Nephron progenitor cell (in vitro differentiated cells): ENCODE data around the gene SERF2.
"Not testable (repeated sequence)": the region's sequence is repeated elsewhere in the genome, so short reads cannot be mapped to it uniquely, and the experiment has no call there.

Experiments used
- DNase-seq: peaks from one replicate; pipeline ENCODE4 v3.0.0; 2021
- H3K27ac Mint-ChIP-seq: 2 replicates; pipeline ENCODE4 v1.8.0; 2021; ENCODE audit warnings: mild to moderate bottlenecking, moderate library complexity, mixed read lengths
- H3K27me3 Mint-ChIP-seq: 2 replicates; pipeline ENCODE4 v1.8.0; 2021; ENCODE audit warnings: mild to moderate bottlenecking, low read depth, mixed read lengths; ENCODE audit not compliant: poor library complexity
- H3K36me3 Mint-ChIP-seq: 2 replicates; pipeline ENCODE4 v1.8.0; 2021; ENCODE audit warnings: low read depth, mixed read lengths
- H3K4me1 Mint-ChIP-seq: 2 replicates; pipeline ENCODE4 v1.8.0; 2021; ENCODE audit warnings: mixed read lengths
- H3K4me3 Mint-ChIP-seq: 2 replicates; pipeline ENCODE4 v1.8.0; 2021; ENCODE audit warnings: mild to moderate bottlenecking, moderate library complexity, mixed read lengths
- H3K9me3 Mint-ChIP-seq: 2 replicates; pipeline ENCODE4 v1.8.0; 2021; ENCODE audit warnings: mild to moderate bottlenecking, moderate library complexity, mixed read lengths
- TF ChIP-seq, protein P1 (sequence below): fragments of 200-600 bp; sonication (generic); IDR thresholded peaks from 2 replicates; pipeline ENCODE4 v1.5.0; 2021; ENCODE audit warnings: antibody characterized with exemption

Gene SERF2

DNA sequence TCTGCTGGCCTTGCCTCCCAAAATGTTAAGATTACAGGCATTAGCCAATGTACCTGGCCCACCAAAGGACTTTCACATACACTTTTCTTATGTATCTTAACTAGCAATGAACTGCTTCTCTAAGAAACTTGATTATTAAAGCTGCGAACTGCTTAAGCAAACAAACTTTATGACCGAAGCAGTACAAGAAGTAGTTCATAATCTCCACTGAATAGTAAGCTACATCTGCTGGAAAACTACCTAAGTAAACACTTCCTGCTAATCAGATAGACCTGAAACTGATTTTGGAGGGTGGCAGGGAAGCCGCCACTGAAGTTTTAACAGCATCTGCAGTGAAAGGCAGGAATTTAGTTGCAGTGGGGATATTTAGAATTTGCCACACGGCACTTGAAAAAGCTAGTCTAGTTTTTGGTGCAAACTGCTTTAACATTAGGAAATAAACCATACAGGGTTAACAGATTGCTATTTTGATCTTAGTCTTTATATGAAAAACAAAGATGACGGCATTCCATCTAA, 16.4 kb downstream of the SERF2 start:
- TF ChIP-seq, protein P1, sequence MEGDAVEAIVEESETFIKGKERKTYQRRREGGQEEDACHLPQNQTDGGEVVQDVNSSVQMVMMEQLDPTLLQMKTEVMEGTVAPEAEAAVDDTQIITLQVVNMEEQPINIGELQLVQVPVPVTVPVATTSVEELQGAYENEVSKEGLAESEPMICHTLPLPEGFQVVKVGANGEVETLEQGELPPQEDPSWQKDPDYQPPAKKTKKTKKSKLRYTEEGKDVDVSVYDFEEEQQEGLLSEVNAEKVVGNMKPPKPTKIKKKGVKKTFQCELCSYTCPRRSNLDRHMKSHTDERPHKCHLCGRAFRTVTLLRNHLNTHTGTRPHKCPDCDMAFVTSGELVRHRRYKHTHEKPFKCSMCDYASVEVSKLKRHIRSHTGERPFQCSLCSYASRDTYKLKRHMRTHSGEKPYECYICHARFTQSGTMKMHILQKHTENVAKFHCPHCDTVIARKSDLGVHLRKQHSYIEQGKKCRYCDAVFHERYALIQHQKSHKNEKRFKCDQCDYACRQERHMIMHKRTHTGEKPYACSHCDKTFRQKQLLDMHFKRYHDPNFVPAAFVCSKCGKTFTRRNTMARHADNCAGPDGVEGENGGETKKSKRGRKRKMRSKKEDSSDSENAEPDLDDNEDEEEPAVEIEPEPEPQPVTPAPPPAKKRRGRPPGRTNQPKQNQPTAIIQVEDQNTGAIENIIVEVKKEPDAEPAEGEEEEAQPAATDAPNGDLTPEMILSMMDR: no peak
- no peak overlapping the region for H3K4me3 Mint-ChIP-seq
- H3K36me3 Mint-ChIP-seq: peaks cover 73% of the 10 kb centered on the region
- no peaks in the 10 kb centered on the region for H3K4me1 Mint-ChIP-seq
- H3K9me3 Mint-ChIP-seq: no peaks in the 10 kb centered on the region
- no peak overlapping the region for H3K27ac Mint-ChIP-seq
- DNase-seq: no peak
- H3K27me3 Mint-ChIP-seq: no peaks in the 10 kb centered on the region

DNA sequence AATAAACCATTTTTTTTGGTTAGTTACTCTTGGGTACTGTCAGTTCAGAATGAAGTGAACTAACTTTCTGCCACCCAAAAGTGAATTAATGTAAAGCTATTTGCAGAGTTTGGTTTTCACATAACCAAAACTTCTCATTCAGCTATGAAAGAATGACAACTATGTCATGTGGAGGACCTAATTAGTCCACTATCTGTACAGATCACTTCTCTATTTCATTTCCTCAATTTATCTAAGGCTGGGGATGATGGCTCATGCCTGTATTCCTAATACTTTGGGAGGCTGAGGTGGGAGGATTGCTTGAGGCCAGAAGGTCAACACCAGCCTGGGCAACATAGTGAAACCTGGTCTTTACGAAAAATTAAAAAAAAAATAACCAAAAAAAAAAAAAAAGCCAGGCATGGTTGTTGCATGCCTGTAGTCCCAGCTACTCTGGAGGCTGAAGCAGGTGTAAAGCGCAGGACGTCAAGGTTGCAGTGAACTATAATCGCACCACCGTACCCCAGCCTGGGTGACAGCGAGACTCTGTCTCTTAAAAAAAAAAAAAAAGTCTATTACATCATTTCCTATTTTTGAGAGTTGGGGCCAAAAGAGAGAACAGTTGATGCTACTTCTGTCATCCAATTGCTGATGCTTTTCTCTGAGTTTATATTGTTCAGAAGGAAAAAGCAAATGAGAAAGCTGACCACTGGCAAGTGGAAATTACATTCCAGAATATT, 17.0 kb downstream of the SERF2 start:
- Mint-ChIP-seq H3K4me1 (no peaks in the 10 kb centered on the region), H3K4me3 (no peak overlapping the region), H3K27me3 (no peaks in the 10 kb centered on the region), H3K36me3 (peaks cover 71% of the 10 kb centered on the region), H3K27ac (no peak overlapping the region), H3K9me3 (no peaks in the 10 kb centered on the region)
- TF ChIP-seq, protein P1: no peak
- DNase-seq: no peak

DNA sequence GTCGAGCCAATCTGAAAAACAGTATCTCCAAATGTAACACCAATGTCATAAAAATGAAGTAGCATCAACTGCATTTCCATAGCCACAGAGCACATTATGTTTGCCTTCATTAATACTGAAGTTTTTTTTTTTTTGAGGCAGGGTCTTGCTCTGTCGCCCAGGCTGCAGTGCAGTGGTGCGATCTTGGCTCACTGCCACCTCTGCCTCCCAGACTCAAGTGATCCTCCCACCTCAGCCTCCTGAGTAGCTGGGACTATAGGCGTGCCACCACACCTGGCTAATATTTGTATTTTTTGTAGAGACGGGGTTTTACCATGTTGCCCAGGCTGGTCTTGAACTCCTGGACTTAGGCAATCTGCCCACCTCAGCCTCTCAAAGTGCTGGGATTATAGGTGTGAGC, 22.9 kb downstream of the SERF2 start:
- not testable (repeated sequence) for H3K4me3 Mint-ChIP-seq, H3K9me3 Mint-ChIP-seq, H3K27ac Mint-ChIP-seq, H3K27me3 Mint-ChIP-seq, H3K4me1 Mint-ChIP-seq, DNase-seq
- H3K36me3 Mint-ChIP-seq: peaks cover 58% of the 10 kb centered on the region

DNA sequence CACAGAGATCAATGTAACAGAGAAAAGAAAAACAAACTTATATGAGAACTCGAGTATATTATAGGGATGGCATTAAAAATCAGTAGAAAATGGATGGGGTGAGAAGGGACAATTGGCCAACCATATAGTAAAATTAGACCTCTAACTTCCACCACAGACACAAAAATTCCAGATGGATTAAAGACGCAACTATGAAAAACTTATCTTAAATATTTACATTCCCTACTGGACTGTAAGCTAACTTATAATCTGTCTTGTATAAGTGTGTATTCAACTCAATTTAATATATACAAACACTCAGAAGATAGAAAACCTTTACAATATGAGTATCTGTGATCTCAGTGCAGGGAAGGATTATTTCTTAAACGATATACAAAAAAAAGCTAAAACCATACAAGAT, 29.4 kb downstream of the SERF2 start:
- peaks cover 14% of the 10 kb centered on the region for H3K4me1 Mint-ChIP-seq
- peak overlapping the region; percentile 35 for H3K4me3 Mint-ChIP-seq
- peaks cover 5% of the 10 kb centered on the region for H3K27me3 Mint-ChIP-seq
- peaks cover 46% of the 10 kb centered on the region for H3K36me3 Mint-ChIP-seq
- no peak for DNase-seq
- H3K9me3 Mint-ChIP-seq: peaks cover 20% of the 10 kb centered on the region
- TF ChIP-seq, protein P1: no peak
- H3K27ac Mint-ChIP-seq: no peak overlapping the region

DNA sequence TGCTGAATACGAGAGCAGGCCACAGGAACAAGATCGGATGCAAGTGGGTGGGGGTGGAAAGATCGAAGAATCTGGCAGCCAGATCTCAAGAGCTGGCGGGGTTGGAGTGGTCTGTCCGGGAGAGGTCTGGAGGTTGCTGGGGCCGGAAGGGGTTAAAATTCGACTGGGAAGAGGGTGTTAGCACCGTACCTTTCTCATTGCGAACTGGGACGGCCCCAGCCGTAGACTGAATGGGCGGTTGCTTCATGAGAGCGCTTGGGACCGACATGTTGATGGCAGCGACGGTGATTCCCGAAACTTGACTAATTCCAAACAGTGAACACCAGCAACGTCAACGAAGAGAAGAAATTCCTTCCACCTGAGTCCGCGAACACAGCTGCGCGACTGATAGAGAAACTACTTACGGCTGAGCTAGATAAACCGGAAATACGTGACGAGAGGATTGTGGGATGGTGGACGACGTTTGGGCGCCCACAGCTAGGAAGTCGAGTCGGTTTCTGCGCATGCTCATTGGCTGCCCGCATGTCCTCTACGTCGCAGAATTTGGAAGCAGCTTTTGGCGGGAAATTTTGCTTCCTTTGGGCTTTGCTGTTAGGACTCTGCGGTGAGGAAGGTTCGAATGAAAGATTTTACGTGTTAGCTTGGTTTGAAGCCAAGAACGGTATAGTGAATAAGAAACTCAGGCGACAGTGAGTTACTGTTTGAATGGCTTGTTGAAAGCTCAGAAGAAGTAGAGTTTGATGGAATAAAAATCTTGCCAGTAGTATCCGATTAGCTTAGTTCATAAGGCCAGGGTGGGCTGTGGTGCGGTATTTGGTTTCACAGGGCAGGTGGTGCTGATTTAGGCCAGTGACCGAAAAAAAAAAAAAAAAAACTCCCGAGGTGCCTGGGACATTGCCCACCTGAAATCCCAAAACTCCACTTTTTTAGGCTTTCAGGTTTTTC, 32.5 kb downstream of the SERF2 start, which contains the start of gene MFAP1:
TSS of gene MFAP1 (minus strand) at position 389 of the 945 bp plus-strand sequence. CDS start at position 268, 121 bp downstream.
- H3K4me1 Mint-ChIP-seq: peaks cover 34% of the 10 kb centered on the region
- TF ChIP-seq, protein P1: no peak

DNA sequence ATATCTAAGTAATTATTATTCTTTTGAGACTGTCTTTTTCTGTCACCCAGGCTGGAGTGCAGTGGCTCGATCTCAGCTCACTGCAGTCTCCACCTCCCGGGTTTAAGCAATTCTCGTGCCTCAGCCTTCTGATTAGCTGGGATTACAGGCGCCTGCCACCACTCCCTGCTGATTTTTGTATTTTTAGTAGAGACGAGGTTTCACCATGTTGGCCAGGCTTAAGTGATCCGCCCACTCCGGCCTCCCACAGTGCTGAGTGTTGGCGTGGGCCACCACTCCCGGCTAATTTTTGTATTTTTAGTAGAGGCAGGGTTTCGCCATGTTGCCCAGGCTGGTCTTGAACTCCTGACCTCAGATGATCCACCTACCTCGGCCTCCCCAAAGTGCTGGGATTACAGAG, 33.2 kb downstream of the SERF2 start:
- H3K27me3 Mint-ChIP-seq, DNase-seq, H3K27ac Mint-ChIP-seq: not testable (repeated sequence)
- Mint-ChIP-seq H3K9me3 (peaks cover 20% of the 10 kb centered on the region), H3K4me3 (peak overlapping the region; percentile 25), H3K36me3 (peaks cover 43% of the 10 kb centered on the region), H3K4me1 (peaks cover 34% of the 10 kb centered on the region)

More for the DNA sequence above, 32.5 kb downstream of the SERF2 start, which contains the start of gene MFAP1:
- Mint-ChIP-seq H3K9me3 (peaks cover 20% of the 10 kb centered on the region), H3K36me3 (peaks cover 43% of the 10 kb centered on the region), H3K4me3 (peak within 1 kb of the TSS; percentile 94), H3K27me3 (peaks cover 5% of the 10 kb centered on the region), H3K27ac (peak within 1 kb of the TSS; percentile 95)
- peak; percentile 74 for DNase-seq
